GM21360 (cell line): ENCODE results near the gene ZDHHC11B.

ENCODE experiments used
- ATAC-seq: cut with Tn5 transposase; IDR thresholded peaks from one replicate; pipeline ENCODE4 v1.9.1; 2021; ENCODE audit warnings: mild to moderate bottlenecking, moderate library complexity; ENCODE audit not compliant: unreplicated experiment

Gene ZDHHC11B

DNA sequence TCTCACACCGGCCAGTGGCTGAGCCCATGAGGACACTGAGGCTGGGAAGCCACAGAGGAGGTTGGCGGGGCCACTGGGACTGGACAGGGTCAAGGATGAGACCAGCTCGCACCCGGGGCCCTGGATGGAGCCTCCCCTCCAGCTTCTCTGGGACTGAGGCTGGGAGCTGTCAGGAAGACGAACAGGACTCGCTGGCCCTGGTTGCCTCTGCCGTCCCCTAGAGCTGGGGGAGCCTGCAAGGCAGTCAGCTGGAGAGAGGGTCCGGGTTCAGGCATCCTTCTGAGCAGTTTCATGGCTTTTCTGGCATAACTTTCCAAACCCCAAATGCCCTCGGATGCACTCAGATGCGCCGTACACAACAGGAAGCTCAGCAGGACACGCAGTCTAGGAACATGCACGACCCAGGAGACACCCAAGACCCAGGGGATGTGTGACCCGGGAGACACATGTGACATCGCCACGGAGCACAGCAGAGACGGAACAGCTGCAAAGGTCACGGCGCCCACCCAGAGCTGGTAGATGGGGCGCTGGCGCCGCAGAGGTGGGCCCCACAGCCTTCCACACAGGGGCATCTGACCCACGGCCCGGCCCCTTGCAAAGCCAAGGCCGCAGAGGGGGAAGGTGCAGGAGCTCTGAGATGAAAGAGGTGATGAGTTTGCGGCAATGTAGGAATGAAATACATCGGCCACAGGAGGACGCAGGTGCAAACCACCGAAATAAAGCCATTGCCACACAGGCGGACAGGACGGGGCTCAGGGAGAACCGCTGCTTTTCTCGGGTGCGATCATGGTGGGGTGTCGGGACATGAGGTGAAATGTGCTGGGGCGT lies 108.4 kb downstream of the ZDHHC11B start:
- ATAC-seq: no peak

DNA sequence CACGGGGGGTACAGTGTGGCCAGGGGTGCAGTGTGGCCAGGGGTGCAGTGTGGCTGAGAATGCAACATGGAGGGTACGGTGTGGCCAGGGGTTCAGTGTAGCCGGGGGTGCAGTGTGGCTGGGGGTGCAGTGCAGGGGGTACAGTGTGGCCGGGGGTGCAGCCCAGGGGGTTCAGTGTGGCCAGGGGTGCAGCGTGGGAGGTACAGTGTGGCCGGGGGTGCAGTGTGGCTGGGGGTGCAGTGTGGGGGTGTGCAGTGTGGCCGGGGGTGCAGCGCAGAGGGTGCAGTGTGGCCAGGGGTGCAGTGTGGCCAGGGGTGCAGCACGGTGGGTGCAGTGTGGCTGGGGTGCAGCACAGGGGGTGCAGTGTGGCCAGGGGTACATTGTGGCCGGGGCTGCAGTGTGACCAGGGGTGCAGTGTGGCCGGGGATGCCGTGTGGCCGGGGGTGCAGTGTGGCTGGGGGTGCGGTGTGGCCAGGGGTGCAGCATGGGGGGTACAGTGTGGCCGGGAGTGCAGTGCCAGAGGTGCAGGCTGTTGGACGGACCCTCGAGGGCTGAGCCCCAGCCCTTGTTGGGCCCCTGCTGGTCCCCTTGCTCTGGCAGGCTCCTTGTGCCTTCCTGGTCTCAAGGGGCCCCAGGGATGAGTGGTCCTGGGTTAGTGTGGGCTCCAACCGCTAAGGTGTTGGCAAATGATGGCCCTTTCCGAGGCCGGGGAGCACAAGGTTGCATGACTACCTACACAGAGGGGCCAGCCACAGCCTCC lies 109.2 kb downstream of the ZDHHC11B start:
- no peak for ATAC-seq

DNA sequence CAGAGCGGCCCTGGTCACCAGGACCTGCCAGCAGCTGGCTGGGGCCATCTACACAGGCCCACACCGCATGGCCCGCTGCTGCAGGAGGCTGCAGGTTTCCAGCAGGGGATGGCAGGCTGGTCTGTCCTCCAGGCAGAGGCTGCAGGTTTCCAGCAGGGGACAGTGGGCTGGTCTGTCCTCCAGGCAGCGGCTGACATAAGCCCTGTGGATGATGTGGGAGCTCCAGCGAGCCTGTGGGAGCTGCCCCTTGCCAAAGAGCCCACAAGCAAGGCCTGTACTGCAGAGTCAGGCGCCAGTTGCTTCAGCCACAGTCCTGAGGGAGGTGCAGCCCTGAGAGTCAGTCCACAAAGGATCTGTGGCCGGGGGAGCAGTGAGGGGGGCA lies 109.9 kb downstream of the ZDHHC11B start:
- ATAC-seq: no peak

DNA sequence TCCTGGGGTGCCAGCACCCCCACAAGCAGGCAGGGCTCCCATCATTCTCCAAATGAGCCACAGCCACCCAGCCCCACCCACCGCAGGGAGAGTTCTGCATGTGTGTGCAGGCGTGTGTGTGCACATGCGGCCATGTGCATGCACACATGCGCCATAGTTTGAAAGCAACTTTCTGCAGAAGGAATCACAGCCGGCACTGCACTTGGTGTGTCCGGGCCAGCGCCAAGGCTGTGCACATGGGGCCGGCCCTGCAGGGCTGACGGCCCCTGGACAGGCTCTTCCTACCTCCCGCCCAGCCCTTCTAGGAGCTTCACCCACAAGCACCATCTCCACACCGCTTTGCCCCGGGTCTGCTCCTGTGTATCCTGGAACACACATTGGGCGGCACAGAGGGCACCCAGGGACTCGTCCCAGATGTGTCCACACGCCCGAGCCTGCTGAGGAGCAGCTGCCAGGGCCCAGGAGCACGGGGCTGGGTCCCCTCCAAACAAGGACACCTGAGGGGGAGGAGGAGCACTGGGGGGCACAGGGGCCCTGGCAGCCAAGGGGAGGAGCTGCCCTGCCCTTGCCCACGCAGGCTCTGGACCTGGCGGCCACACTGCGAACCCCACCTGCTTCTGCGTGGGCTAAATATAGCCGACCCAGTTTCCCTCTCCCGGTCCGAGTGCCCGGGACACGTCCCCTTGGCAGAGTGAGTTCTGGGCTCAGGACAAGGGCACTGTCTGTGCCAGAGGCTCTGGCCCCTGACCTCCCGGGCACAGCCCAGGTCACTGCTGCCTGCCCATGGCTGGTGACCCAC lies 110.5 kb downstream of the ZDHHC11B start:
- no peak for ATAC-seq

DNA sequence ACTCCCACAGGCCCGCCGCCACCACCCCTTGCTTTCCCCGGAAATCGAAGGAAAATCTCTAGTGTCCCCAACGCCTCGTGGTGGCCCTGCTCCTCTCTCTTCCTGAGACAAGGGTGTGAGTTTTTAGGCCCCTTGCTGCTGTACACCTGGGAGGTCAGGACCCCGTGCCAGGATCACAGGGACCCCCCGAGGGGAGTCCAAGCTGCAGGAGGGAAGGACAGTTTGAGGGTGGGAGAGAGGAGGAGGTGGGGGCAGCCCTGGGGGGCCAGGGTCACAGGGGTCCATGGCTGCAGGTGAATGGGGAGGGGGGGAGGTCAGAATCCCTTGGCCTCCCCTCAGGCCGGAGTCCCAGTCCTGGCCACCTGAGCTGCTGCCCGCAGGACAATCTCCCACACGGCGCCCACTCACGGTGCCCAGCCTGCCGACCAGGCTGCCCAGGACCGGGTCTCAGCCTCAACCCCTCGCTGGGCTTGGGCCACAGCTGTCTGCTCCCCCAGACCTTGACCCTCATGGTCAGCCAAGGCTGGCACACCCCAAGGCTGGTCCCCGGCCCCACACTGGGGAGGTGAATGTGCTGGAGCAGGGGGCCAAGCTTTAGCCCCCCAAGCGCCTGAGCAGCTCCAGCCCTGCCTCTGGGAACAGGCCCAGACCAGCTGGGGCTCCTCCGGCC lies 111.2 kb downstream of the ZDHHC11B start:
- no peak for ATAC-seq

DNA sequence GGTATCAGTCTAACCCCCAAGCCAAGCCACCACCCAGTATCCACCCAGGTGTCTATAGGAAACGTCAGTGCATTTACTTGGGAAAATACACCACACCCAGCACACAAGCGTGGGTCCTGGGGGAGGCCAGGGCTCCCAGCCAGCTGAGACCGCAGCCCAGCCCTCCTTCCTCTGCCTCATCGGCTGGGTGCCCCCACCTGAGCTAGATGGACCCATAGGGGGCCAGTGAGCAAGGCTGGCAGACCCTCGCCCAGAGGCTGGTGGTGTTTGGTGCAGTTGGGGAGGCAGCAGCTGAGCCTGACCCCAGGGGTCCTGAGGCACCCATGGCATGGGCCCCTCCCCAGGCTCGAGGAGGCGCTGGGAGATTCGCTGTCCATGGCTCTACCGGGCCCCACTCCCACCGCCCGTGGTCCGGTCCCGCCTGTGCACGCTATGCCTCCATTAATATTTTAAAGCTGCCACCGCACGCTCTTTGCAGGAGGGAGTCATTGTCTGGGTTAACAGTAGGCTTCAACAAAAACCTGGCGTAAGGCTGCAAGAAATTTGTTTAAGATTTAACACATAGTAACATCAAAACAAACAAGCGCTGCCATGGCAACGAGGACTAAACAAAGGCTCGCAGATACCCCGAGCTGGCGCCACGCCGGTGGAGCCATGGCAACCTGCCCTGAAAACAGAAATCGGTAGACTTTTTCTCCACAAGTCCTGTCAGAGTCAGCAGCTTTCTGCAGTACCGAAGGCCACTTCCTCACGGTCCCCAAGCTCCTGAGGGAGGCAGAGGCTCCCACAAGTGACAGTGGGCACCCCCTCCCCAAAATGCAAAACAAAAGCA lies 112.0 kb downstream of the ZDHHC11B start:
- ATAC-seq: no peak

DNA sequence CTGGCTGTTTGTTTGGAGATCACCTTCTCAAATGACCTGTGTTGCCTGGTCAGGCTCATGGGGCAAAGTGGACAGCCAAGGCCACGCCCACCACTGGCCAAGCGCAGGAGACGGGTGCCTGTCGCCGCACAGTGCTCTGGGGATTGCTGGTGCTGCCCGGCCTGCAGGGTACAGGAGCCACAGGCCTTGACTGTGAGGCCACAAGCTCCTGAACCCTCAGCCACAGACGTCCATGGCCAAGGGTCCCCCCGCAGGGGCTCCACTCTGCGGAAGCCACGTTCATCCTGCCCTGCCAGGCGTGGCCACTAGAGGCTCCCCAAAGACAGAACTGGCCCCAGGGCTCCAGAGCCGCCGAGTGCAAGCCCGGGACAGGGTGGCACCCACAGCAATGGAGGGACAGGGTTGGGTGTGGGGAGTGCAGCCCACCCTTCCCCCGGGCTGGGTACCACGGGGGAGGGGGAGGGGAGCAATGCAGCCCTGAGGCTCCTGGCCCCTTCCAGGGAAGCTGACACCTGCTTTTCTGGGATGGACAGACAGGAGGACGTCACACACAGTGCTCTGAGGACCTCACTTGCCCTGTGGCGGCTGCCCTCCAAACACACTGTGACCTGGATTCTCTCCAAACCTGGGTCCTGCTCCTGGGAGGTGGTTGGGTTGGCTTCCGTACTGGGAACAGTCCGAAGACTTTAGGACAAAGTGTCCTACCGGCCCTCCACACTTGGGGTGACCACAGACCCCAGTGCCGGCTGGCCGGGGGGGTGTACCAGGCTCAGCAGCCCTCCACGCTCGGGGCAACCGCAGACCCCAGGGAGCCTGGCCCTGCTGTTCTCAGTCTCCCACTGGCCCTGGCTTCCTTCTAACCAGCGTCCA lies 112.8 kb downstream of the ZDHHC11B start:
- peak; percentile 65 for ATAC-seq

DNA sequence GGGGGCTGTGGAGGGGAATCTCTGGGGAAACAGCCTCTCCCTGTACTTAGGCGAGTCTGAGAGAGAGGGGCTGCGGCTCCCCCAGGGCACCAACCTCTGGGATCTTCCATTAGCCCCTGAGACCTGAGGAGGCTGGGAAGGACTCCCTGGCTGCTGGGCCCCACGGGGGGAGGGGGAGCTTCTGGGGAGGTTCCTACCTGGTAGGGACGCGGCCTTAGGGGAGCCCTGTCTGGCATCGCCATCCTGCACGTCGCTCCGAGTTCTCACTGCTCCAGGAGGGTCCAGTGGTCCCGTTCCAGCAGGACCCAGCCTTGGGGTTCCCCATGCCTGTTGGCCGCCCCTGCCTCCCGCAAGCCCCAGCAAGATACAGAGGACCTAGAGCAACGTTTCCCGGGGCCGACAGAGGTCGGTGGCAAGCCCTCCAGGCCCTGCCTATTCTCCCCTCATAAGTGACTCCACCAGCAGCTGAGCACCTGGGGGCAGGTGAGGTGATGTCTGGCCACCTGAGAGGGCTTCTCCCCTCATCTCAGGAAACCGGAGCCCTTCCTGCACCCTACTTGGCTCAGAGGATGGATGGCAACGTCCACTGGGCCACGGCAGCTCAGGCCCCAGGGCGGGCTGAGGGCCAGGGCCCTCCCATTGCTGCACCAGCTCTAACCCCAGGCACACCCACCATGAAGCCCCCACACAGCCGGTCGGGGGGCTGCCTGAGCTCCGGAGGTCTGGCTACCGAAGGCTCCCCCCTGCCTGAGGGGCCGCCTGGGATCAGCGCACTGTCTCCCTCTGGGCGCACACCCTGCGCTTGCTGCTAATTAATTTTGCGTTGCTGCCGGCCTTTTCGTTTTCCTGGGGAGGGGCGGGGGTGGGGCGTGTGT lies 113.9 kb downstream of the ZDHHC11B start:
- no peak for ATAC-seq

DNA sequence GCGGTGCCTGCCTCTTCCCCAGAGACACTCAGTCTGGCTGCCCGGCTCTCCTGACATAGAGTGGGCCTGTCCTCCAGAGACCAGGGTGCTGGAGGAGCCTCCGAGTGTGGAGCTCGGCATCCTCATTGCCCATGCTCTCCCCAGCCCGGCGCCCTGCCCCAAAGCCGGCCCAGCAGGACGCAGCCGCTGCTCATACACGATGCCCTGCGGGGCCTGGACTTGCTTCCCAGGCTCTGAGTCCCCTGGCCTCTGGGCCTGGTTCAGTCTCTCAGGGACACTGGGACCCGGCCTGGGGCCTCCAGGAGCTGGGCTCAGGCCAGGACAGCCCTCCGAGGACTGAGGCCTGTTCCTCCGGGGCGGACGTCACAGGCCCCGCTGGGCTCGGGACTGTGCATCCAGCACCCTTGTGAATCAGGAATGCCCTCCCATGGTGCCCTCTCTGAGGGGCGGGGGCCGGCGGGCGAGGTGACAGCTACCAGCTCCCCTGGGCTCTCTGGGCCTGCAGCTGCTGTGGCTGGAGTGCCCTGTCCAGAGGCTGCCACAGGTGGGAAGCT lies 114.6 kb downstream of the ZDHHC11B start:
- ATAC-seq: no peak

DNA sequence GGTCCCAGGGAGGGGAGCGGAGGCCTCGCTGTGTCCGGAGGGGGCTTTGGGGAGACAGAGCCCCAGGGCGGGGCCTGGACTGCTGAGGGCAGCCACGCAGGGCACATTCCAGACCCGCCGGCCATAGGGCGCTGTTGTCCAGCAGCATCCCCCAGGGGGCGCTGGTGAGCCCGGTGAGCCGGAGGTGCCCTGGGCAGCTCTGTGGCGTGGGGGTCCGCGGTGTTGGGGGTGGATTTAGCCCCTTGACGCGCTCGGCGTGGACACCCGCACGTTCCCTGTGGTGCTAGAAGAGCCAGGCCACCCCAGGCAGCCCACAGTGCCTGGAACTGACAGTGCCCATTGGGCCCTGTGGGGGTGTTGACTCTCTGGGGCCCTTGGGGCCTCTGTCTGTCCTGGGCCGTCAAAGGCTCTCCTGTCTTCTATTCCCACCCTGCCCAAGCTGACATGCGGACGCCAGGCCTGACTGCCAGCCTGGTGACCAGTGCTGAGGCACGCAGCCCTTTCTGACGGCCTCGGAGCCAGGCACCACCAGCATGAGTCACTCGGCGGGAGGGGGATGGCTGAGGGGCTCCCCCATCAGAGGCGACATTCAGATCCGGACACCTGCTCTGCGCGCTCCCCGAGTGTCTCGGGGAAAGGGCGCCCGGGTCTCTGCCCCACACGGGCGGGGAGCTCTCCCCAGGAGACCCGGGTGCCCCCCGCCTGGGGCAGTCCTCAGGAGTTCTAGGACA lies 115.3 kb downstream of the ZDHHC11B start:
- ATAC-seq: no peak

DNA sequence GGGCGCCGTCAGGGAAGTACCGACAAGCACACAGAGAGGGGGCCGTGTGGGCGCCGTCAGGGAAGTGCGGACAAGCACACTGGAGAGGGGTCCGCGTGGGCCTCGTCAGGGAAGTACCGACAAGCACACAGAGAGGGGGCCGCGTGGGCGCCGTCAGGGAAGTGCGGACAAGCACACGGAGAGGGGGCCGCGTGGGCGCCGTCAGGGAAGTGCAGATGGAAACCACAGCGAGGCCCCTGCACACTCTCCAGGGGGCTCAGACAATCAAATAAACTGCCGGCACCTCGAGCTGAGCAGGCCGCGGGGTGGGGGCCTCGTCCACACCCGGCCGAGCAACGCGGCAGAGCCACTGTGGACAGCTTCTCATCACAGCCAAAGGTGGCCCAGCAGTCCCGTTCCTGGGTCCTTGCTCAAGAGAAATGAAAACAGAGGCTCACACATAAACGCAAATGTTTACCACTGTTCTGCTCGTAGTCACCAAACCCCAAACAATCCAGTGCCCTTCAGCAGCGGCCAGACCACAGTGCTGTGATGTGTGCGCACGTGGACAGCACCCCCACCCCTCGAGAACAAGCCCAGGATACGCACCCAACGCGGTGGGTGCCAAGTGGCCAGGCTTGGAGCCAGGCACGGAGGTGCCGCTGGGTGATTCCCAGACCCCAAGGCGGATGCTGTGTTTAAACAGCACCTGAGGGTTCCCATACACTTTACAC lies 116.1 kb downstream of the ZDHHC11B start:
- no peak for ATAC-seq

DNA sequence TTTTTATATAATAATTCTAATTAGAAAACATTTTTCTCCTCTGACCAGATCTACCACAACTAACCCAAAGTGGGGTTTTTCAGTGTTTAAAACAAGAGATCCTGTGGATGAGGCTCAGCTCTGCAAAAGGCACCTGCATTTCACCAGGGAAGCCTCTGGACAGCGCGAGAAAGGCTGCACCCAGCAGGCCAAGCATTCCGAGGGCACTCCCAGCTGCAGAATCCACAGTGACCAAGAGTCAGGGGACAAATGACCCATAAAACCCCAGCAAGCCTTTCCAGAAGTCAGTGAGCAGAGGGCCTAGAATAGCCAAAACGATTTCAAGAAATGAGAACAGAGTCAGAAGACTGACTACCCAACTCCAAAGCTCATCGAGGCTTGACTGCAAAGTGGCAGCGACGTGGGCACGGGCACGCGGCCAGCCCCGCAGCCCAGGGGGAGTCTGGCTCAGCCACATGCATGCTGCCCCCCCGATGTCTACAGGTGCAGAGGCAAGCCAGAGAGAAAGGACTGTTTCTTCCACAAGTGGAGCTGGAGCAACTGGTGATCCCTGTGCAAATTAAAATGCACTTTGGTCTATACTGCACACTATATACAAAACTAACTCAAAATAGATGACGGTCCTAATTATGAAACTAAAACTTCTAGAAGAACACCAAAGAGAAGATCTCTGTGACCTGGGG lies 117.6 kb downstream of the ZDHHC11B start:
- ATAC-seq: no peak

DNA sequence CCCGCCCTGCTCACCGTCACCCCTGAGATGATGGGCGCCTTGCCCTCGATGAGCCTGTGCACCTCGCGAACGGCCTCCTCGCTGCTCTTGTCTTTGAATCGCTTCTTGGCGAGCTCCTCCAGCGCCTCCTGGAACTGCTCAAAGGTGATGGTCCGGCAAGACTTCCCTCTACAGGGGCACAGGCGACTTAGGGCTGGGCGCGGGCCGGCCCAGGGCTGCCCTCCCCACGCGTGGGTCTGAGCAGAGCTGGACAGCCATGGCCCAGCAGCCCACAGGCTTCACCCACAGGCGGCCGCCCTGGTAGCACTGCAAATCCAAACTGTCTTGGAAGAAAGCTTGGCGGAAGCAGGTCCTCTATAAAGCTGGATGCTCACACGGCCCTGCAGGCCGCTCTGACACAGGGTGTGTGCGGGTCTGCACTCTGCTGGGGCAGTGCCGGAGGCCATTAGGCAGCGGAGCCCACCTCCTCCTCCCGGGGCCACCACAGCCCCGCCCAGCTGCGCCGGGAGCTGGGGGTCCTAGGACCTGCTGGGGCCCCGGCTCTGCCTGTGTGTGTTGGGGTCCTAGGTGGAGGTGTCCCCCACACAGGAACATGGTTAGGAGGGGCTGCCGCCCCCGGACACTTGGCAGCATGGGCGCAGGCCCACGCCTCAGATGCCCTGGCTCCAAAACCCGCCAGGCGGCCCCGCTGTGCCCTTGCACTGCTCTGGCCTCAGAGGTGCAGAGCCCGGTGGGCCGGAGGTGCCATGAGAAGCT lies 118.4 kb downstream of the ZDHHC11B start:
- no peak for ATAC-seq

DNA sequence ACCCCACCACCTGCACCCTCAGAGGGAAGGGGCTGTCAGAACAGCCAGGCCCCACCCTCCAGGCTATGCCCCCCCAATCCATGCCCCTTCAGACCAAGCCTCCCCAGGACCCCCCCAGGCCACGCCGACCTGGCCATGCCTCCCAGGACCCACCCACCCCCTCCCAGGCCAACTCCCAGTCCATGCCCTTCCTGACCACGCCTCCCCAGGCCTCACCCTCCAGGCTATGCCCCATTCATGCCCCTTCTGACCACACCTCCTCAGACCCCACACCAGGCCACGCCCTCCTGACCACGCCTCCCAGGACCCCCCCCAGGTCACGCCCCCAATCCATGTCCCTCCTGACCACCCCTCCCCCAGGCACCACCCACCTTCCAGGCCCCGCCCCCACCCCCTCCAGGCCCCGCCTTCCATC lies 119.0 kb downstream of the ZDHHC11B start:
- no peak for ATAC-seq

DNA sequence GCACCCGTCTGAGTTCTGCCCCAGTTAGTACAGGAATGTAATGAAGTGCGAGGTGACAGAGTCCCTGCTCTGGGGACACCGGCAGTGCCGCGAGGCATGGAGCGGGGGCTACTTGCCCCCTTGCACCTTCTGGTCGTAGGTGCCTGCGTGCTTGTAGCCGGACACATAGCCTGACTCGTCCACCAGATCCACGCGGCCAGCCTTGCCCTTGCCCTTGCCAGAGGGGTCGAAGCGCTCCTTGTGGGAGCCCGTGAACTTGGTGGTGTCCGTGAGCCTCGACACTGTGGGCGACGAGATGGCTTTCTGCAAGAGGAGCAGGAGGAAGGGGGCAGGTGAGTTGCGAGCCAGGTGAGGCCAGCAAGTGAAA lies 119.6 kb downstream of the ZDHHC11B start:
- ATAC-seq: no peak
